ENCODE measurements around the gene MEIOSIN. TPM values are rescaled to one million over a fixed set of nuclear protein-coding genes. Genes with fewer than 3 reads are reported as not detected.

Gene MEIOSIN
- total and polyA plus RNA-seq, 2 of the 13 experiments (the other 11 are each of a cell fraction or from before 2014, with no cell fraction given) = not detected

GRCh38 chr19:45770192-45771101, 37.2 kb downstream of the MEIOSIN start (continued):
- peak; percentile 71 for TF ChIP-seq TAF1 (CRISPR knock-in tag; IDR thresholded peaks at IDR 0.05)
- TF ChIP-seq ZNF790 (CRISPR knock-in tag; IDR thresholded peaks at IDR 0.05; ENCODE audit: borderline replicate concordance) = peak; percentile 63; the same call in 1 of the 2 replicates
- TF ChIP-seq ZSCAN31 (CRISPR knock-in tag; IDR thresholded peaks at IDR 0.05; ENCODE audit: low read depth) = peak; percentile 69; the same call in 1 of the 2 replicates
- TF ChIP-seq FOSL1 (CRISPR knock-in tag; IDR thresholded peaks at IDR 0.05; ENCODE audit: borderline replicate concordance) = peak; percentile 33; the same call in 1 of the 2 replicates
- TF ChIP-seq ZSCAN25 (CRISPR knock-in tag; IDR thresholded peaks at IDR 0.05) = peak; percentile 78
- TF ChIP-seq SNAPC5 (CRISPR knock-in tag; IDR thresholded peaks at IDR 0.05; ENCODE audit: borderline replicate concordance) = no peak
- TF ChIP-seq ZNF746 (CRISPR knock-in tag; IDR thresholded peaks at IDR 0.05) = peak; percentile 64
- peak; percentile 84; the same call in 1 of the 2 replicates for TF ChIP-seq ZFP36L1 (CRISPR knock-in tag; IDR thresholded peaks at IDR 0.05)
- peak; percentile 91 for TF ChIP-seq POLR2G (IDR thresholded peaks at IDR 0.05; ENCODE audit: low read depth, low read length)
- TF ChIP-seq NCOA2 (CRISPR knock-in tag; IDR thresholded peaks at IDR 0.05) = peak; percentile 14; the same call in 1 of the 2 replicates
- peak; percentile 75 for TF ChIP-seq BCL3 (CRISPR knock-in tag; IDR thresholded peaks at IDR 0.05)
- TF ChIP-seq EP300 (IDR thresholded peaks at IDR 0.05; ENCODE audit: low read depth in 2 of 2, low read length in 2 of 2) = peak in 1 of 2 experiments; percentile 5; a peak in 1 of 4 replicates
- no peak for TF ChIP-seq EP300 (CRISPR knock-in tag; IDR thresholded peaks at IDR 0.05; ENCODE audit: borderline replicate concordance)
- no peak for TF ChIP-seq PLRG1 (conservative IDR thresholded peaks at IDR 0.05)
- no peak for TF ChIP-seq SP1 (IDR thresholded peaks at IDR 0.05)
- peak; percentile 82 for TF ChIP-seq SP1 (CRISPR knock-in tag; IDR thresholded peaks at IDR 0.05)
- 0 out of 2 replicates have a peak, but pooled peaks have one; percentile 35 for TF ChIP-seq FIP1L1 (IDR thresholded peaks at IDR 0.05; ENCODE audit: borderline replicate concordance, insufficient read depth, low read depth, low read length)
- peak; percentile 85 for TF ChIP-seq ARNT2 (CRISPR knock-in tag; IDR thresholded peaks at IDR 0.05; ENCODE audit: low read depth)
- TF ChIP-seq TFAP4 (IDR thresholded peaks at IDR 0.05; ENCODE audit: borderline replicate concordance, low read depth) = peak; percentile 94
- TF ChIP-seq ZNF770 (CRISPR knock-in tag; IDR thresholded peaks at IDR 0.05) = no peak; the same call in 1 of the 2 replicates
- peak; percentile 88; the same call in 1 of the 2 replicates for TF ChIP-seq KLF6 (CRISPR knock-in tag; IDR thresholded peaks at IDR 0.05)
- TF ChIP-seq ELF3 (CRISPR knock-in tag; IDR thresholded peaks at IDR 0.05) = no peak
- no peak for TF ChIP-seq ZNF878 (CRISPR knock-in tag; IDR thresholded peaks at IDR 0.05)
- TF ChIP-seq ZSCAN29 (CRISPR knock-in tag; conservative IDR thresholded peaks at IDR 0.05) = 0 out of 2 replicates have a peak, but pooled peaks have one; percentile 55

Measured in HepG2 (cell line).